Omental fat pad (tissue), 4 donors: ENCODE measurements around the gene CLEC2D. TPM values are rescaled to one million over a fixed set of nuclear protein-coding genes. Genes with fewer than 3 reads are reported as not detected.
"Not testable (repeated sequence)": the region's sequence is repeated elsewhere in the genome, so short reads cannot be mapped to it uniquely, and the experiment has no call there.

Experiments used
- ATAC-seq: fragments of 150-250 bp; one replicate; pipeline ENCODE4 v1.9.1; 2016; ENCODE audit warnings: mild to moderate bottlenecking, moderate library complexity; ENCODE audit not compliant: low FRiP score
- DNase-seq: peaks from one replicate; pipeline ENCODE4 v3.0.0-alpha.2; 2019; ENCODE audit warnings: low spot score
- total RNA-seq, 4 donors: library from RNA; depleted of rRNA; stranded (reverse); fragments of >200 nt; gene quantifications; one replicate each; pipeline ENCODE4 v1.1.0, GENCODE V29; 2016
- TF ChIP-seq, protein P1 (sequence below), 3 donors: fragments of 450-650 bp; IDR thresholded peaks; one replicate each; pipeline ENCODE4 v1.5.1; 2016 to 2017; ENCODE audit warnings: antibody characterized with exemption in 3 of 3, mild to moderate bottlenecking in 3 of 3, moderate library complexity in 2 of 3

The CLEC2D gene
- total RNA-seq, 4 donors from 2014 or later, result 10.4 to 20.5 (median 14.8) TPM

DNA sequence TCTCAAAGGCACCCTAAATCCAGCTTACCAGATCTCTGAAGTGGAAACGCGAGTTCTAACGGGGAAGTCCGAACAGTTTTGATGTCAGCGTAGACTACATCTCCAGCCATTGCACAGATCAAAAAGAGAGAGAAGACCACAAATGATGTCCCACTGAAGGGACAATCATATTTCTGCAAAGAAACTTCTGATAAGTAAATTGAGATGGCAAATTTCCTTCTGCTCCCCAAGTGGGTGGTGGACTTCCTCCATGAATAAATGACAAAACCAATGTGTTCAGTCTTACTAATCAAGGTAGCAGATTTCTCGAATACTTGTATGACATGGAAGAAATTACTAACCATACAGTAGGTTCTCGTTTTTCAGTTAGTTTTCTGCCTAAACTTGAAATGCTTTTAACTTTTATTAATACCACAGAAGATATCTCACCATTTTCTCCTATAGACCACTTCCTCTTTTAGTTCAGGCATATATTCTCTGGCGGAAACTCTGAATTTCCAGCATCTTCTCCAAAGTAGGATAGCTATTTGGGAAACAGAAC, 63.5 kb downstream of the CLEC2D start, which contains the start of gene CLECL1:
Gene CLECL1 (minus strand): TSS at position 177 of the 541 bp plus-strand sequence.
- TF ChIP-seq, protein P1, sequence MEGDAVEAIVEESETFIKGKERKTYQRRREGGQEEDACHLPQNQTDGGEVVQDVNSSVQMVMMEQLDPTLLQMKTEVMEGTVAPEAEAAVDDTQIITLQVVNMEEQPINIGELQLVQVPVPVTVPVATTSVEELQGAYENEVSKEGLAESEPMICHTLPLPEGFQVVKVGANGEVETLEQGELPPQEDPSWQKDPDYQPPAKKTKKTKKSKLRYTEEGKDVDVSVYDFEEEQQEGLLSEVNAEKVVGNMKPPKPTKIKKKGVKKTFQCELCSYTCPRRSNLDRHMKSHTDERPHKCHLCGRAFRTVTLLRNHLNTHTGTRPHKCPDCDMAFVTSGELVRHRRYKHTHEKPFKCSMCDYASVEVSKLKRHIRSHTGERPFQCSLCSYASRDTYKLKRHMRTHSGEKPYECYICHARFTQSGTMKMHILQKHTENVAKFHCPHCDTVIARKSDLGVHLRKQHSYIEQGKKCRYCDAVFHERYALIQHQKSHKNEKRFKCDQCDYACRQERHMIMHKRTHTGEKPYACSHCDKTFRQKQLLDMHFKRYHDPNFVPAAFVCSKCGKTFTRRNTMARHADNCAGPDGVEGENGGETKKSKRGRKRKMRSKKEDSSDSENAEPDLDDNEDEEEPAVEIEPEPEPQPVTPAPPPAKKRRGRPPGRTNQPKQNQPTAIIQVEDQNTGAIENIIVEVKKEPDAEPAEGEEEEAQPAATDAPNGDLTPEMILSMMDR (IDR thresholded peaks at IDR 0.05), result no peak
- DNase-seq, result no peak
- no peak for ATAC-seq

DNA sequence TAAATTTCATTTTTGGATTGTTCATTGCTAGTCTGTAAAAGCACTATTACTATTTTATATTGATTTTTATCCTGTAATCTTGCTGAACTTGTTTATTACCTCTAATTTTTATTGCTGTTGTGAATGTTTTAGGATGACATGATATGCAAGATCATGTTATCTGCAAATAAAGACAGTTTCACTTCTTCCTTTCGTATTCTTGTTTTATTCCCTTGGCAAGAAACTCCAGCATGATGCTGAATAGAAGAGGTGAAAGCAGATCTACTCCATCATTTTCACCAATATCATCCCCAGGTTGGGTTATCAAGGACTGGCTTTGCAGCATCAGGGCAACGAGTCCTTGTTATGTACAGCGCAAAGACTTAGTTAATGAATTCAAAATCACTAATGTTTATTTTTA, 66.1 kb downstream of the CLEC2D start:
- DNase-seq (no peak), ATAC-seq (no peak)
- TF ChIP-seq, protein P1 (IDR thresholded peaks at IDR 0.05), result no peak

DNA sequence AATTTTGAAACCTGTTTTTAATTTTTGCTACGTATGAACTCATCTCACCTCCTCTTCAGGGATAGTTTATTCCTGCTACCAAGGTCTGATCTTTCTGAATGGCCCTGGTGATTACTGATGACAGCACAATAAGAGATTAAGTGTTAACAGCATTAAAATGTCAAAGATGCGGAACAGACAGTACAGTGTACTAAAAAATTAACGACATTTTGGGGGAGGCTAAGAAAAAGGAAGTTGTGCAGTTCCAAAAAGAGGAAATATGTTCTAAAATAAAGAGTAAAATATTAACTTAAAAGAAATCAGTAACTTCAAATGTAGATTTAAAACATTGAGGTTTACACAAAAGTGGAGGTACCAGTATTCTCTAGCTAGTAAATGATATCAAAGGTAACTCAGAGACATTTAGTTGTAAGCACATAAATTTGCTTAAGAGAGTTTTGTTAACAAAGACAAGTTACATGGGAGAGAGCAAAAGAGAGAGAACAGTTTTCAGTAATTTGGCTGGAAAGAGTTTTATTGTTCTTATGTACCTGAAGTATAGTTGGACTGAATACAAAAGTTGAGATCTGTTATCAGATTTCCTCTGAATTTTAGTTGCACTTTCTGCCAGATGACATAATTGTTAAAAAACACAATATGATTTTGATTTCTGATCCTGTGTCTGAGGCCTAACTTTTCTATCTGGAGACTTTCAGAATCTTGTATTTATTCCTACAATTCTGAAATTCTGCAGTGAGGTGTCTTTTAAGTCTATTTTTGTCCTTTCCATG, 67.6 kb downstream of the CLEC2D start:
- no peak for ATAC-seq
- TF ChIP-seq, protein P1 (IDR thresholded peaks at IDR 0.05), result no peak
- DNase-seq, result no peak

DNA sequence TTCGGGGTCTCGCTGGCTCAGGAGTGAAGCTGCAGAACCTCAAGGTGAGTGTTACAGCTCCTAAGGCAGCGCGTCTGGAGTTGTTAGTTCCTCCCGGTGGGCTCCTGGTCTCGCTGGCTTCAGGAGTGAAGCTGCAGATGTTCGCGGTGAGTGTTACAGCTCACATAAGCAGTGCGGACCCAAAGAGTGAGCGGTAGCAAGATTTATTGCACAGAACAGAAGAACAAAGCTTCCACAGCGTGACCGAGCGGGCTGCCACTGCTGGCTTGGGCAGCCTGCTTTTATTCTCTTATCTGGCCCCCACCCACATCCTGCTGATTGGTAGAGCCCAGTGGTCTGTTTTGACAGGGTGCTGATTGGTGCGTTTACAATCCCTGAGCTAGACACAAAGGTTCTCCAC, 69.4 kb downstream of the CLEC2D start:
- not testable (repeated sequence) for DNase-seq, ATAC-seq

DNA sequence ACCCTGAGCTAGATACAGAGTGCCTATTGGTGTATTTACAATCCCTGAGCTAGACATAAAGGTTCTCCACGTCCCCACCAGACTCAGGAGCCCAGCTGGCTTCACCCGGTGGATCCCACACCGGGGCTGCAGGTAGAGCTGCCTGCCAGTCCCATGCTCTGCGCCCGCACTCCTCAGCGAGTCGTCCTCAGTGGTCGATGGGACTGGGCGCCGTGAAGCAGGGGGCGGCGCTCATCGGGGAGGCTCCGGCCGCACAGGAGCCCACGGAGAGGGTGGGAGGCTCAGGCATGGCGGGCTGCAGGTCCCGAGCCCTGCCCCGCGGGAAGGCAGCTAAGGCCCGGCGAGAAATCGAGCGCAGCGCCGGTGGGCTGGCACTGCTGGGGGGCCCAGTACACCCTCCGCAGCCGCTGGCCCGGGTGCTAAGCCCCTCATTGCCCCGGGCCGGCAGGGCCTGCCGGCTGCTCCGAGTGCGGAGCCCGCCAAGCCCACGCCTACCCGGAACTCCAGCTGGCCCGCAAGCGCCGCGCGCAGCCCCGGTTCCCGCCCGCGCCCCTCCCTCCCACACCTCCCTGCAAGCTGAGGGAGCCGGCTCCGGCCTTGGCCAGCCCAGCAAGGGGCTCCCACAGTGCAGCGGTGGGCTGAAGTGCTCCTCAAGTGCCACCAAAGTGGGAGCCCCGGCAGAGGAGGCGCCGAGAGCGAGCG, 70.0 kb downstream of the CLEC2D start:
- not testable (repeated sequence) for ATAC-seq, DNase-seq

DNA sequence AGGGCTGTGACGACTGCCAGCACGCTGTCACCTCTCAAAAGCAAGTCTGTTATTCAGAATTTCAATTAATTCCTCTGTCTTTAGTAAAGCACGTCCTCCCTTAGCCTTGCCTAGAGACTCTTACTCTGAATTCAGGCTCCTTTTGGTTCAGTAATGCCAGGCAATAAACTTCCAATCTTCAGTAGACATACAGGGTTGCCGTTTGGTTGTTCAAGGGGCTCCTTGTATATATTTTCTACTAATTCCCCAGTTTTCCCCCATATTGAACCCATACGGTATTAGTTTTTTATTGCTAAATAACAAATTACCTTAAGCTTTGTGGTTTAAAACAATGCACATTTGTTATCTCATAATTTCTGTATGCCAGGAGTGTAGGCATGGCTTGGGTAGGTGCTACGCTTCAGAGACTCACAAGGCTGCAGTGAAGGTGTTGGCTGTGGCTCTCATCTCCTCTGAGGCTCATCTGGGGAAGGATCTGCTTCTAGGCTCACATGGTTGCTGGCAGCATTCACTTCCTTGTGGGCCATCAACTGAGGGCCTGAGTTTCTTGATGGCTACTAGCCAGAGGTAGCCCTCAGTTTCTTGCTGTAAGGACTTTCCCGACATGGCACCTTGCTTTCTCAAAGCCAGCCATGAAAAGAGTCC, 70.7 kb downstream of the CLEC2D start:
- DNase-seq (no peak), ATAC-seq (no peak)
- TF ChIP-seq, protein P1 (IDR thresholded peaks at IDR 0.05), result no peak

DNA sequence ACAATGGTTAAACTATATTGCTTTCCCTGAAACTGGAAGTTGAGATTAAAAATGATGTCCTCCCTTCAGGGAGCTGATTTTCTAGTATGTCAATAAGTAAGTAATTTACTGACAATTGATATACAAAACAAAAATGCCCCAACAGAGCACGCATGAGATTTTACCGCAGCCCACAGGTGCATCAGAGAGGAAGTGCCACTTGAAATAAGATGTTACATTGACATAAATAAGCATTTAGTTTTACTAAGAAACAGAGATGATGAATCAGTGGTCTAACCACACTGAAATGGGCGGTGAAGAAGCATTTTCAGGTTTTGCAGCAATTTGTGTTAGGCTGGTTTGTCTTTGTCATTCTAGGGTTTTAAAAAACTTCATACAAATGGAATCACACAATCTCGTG, 72.2 kb downstream of the CLEC2D start:
- TF ChIP-seq, protein P1 (IDR thresholded peaks at IDR 0.05), result no peak
- no peak for DNase-seq
- ATAC-seq, result no peak
